HL-60 (cell line): ENCODE measurements around the gene PBX3.

Source experiments
- DNase-seq, 2 experiments: peaks; one replicate each; pipeline ENCODE4 v3.0.0-alpha.2; 2010 to 2020; ENCODE audit warnings: low read depth in 1 of 2, low spot score in 1 of 2
- H3K27ac ChIP-seq: fragments of 250-450 bp; sonication (Bioruptor Pico); replicated peaks from 2 replicates; pipeline ENCODE4 v1.5.1; 2020; ENCODE audit warnings: mild to moderate bottlenecking, moderate library complexity
- H3K27me3 ChIP-seq: fragments of 250-450 bp; sonication (Bioruptor Pico); 2 replicates; pipeline ENCODE4 v1.5.1; 2021; ENCODE audit warnings: mild to moderate bottlenecking, moderate library complexity; ENCODE audit not compliant: insufficient read depth, poor library complexity, severe bottlenecking
- H3K4me3 ChIP-seq: replicated peaks from 2 replicates; pipeline ENCODE4 v1.5.1; 2011; ENCODE audit warnings: mild to moderate bottlenecking, control low read depth, low read length; ENCODE audit not compliant: insufficient read depth
- GABPA ChIP-seq: IDR thresholded peaks from 2 replicates; pipeline ENCODE4 v1.6.1; 2012; ENCODE audit warnings: low read depth
- POLR2AphosphoS5 ChIP-seq: IDR thresholded peaks from 2 replicates; pipeline ENCODE4 v1.6.1; 2012; ENCODE audit warnings: low read depth
- REST ChIP-seq: IDR thresholded peaks from 2 replicates; pipeline ENCODE4 v1.6.1; 2012; ENCODE audit warnings: low read depth; ENCODE audit not compliant: insufficient replicate concordance
- SPI1 ChIP-seq: IDR thresholded peaks from 2 replicates; pipeline ENCODE4 v1.6.1; 2012; ENCODE audit warnings: low read depth, mild to moderate bottlenecking, borderline replicate concordance
- TF ChIP-seq, protein P1 (sequence below): IDR thresholded peaks from one replicate; pipeline ENCODE4 v1.5.1; 2011; ENCODE audit warnings: low read length, control low read depth, inconsistent platforms; ENCODE audit not compliant: insufficient read depth

The PBX3 gene

DNA sequence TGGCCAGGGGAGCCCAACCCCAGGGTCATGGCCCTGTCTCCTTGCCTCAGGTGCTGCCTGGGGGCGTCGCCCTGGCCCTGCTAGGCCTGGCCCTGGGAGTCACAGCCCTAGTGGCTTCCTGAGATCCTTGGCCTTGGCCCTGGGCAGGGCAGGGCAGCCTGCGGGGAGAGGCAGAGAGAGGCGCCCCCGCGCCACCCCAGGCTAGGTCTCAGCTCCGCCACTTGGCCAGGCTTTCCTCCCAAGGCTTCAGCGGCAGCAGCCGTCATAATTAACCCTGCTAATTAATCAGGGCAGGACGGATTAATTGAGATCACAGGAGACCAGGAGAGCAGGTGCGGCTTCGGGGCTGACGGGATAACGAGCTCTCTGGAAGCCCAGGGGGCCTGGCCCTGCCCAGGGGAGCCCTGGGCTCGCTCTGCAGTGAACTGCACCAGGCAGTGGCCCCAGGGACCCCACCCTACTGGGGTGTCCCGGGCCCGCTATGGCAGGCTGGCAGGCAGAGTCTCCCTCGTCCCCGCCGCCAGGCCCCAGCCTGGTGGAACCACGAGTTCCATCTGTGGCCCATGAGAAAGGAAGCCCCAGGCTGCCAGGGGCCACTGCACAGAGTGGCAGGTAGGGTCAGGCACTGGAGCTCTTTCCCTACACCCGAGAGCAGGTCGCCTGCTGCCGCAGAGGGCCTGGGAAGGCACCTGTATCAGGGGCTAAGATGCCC lies 269.6 kb downstream of the PBX3 start:
- H3K4me3 ChIP-seq, result no peak overlapping the region
- no peak overlapping the region for H3K27ac ChIP-seq
- no peak for TF ChIP-seq GABPA
- no peak for TF ChIP-seq SPI1
- TF ChIP-seq POLR2AphosphoS5, result no peak
- no peak for TF ChIP-seq REST
- TF ChIP-seq, protein P1, sequence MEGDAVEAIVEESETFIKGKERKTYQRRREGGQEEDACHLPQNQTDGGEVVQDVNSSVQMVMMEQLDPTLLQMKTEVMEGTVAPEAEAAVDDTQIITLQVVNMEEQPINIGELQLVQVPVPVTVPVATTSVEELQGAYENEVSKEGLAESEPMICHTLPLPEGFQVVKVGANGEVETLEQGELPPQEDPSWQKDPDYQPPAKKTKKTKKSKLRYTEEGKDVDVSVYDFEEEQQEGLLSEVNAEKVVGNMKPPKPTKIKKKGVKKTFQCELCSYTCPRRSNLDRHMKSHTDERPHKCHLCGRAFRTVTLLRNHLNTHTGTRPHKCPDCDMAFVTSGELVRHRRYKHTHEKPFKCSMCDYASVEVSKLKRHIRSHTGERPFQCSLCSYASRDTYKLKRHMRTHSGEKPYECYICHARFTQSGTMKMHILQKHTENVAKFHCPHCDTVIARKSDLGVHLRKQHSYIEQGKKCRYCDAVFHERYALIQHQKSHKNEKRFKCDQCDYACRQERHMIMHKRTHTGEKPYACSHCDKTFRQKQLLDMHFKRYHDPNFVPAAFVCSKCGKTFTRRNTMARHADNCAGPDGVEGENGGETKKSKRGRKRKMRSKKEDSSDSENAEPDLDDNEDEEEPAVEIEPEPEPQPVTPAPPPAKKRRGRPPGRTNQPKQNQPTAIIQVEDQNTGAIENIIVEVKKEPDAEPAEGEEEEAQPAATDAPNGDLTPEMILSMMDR, result no peak
- H3K27me3 ChIP-seq, result no peaks in the 10 kb centered on the region
- DNase-seq, result no peak
